ENCODE data around the gene KLK15.
"Not testable (repeated sequence)": the region's sequence is repeated elsewhere in the genome, so short reads cannot be mapped to it uniquely, and the experiment has no call there.

The KLK15 gene

GRCh38 chr19:50796128-50796633, 37.2 kb downstream of the KLK15 start:
- DNase-seq (ENCODE audit: low read depth): no peak

- no peak for DNase-seq (ENCODE audit: low read depth)
These were observed 37.7 kb downstream of the KLK15 start for GRCh38 chr19:50795664-50796073.

GRCh38 chr19:50794876-50795663, 38.3 kb downstream of the KLK15 start:
- no peak for DNase-seq (ENCODE audit: low read depth)

- no peak for DNase-seq (ENCODE audit: low read depth)
These were observed 39.1 kb downstream of the KLK15 start for GRCh38 chr19:50794074-50794875.

GRCh38 chr19:50793558-50794065, 39.8 kb downstream of the KLK15 start:
- DNase-seq (ENCODE audit: low read depth): no peak

DNA sequence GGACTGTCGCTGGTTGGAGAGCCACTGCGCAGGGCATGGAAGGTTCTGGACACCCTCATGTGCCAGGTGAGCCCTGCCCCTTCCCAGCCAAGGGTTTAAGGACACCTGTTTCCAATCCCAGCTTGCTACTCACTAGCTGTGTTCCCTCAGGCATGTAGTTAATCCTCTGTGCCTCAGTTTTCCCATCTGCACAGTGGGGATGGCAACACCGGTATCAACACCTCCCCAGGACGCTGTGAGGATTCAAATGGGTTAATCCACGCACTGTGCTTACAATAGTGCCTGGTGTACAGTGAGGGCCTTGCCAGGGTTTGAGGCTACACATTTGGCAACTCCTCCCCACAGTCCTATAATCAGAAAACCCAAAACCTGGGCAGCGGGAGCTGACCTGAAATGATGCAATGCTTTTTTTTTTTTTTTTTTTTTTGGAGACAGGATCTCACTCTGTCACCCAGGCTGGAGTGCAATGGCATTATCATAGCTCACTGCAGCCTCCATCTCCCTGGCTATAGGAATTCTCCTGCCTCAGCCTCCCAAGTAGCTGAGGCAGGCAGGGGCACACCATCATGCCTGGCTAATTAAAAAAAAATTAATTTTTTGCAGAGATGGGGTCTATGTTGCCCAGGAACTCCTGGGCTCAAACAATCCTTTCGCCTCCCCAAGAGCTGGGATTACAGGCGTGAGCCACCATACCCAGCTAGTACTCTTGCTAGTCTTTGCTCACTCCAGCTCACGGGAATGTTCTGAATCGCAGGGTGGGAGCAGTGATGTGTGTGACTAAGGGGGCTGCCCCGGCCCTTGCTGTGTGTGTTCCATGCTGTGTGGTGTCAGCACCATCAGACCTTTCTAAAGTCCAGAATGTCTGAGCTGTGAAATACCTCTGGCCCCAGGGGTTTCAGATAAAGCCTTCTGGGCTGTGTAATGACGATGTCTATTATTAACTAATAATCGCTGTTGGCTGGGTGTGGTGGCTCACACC, 40.8 kb downstream of the KLK15 start:
- no peak for DNase-seq (ENCODE audit: low read depth)

- no peak for DNase-seq (ENCODE audit: low read depth)
These were observed 41.6 kb downstream of the KLK15 start for GRCh38 chr19:50791594-50792271.

- DNase-seq (ENCODE audit: low read depth): no peak
These were observed 42.4 kb downstream of the KLK15 start for GRCh38 chr19:50790922-50791467.

DNA sequence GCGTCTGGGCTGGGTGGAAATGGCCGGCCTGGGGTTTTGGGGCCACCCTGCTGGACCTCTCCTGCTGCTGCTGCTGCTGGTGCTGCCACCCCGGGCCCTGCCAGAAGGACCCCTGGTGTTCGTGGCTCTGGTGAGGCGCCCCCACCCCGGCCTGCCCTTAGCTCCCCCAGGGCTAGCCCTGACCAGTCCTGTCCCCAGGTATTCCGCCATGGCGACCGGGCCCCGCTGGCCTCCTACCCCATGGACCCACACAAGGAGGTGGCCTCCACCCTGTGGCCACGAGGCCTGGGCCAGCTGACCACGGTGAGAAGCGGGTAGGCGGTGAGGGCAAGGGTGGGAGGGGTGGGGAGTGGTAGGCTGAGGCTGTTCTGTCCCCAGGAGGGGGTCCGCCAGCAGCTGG, 43.0 kb downstream of the KLK15 start, which contains the start of gene ACP4:
ACP4 (plus strand) TSS at position 20 of the 400 bp plus-strand sequence; CDS start at position 20, 0 bp downstream.
- DNase-seq (ENCODE audit: low read depth): no peak

- no peak for DNase-seq (ENCODE audit: low read depth)
These were observed 48.0 kb downstream of the KLK15 start for GRCh38 chr19:50785329-50785728.

GRCh38 chr19:50784710-50785109, 48.7 kb downstream of the KLK15 start:
- DNase-seq (ENCODE audit: low read depth): no peak

DNA sequence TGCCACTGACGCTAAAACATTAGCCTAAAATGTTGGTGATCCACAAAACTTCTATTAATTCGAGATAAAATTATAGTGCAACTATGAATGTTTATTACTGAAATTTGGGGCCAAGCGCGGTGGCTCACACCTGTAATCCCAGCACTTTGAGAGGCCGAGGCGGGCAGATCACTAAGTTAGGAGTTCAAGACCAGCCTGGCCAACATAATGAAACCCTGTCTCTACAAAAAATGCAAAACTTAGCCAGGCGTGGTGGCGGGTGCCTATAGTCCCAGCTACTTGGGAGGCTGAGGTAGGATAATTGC, 49.6 kb downstream of the KLK15 start:
- not testable (repeated sequence) for DNase-seq (ENCODE audit: low read depth)

GRCh38 chr19:50780753-50781435, 52.5 kb downstream of the KLK15 start:
- no peak for DNase-seq (ENCODE audit: low read depth)

- no peak for DNase-seq (ENCODE audit: low read depth)
These were observed 53.6 kb downstream of the KLK15 start for GRCh38 chr19:50779504-50780457.

DNA sequence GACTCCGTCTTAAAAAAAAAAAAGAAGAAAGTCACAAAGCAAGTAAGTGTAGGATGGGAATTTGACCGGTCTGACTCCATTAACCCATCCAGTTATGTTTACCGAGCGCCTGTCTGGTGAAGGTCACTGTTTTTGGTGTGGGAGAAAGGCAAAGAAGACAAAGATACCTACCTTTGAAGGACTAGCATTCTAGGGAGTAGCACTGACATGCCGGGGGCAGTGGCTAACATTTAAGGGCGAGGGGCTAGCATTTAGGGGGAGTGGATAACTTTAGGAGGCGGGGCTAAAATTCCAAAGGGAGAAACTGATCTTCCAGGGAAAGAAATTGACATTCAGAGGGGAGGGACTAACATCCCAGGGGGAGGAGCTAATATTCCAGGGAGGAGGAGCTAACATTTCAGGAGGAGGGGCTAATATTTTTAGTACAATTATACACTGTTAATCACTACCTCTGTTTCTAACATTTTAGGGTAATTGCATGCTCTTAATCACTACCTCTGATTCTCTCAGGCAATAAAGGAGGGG, 54.4 kb downstream of the KLK15 start:
- no peak for DNase-seq (ENCODE audit: low read depth)

GRCh38 chr19:50777830-50778303, 55.5 kb downstream of the KLK15 start:
- no peak for DNase-seq (ENCODE audit: low read depth)

DNA sequence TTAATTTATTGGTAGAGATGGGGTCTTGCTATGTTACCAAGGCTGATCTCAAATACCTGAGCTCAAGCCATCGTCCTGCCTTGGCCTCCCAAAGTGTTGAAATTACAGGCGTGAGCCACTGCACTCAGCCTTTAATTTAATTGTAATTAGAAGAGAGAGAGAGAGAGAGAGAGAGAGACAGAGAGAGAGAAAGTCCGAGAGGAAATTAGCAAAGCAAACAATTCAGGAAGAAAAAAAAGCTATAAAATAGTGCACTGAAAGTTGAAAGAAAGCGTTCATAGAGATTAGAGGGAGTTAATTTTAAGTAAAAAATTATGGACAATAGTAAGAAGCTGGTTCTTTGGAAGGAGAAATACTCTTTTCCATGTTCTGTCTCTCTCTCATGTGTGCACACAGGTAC, 56.1 kb downstream of the KLK15 start:
- no peak for DNase-seq (ENCODE audit: low read depth)

DNA sequence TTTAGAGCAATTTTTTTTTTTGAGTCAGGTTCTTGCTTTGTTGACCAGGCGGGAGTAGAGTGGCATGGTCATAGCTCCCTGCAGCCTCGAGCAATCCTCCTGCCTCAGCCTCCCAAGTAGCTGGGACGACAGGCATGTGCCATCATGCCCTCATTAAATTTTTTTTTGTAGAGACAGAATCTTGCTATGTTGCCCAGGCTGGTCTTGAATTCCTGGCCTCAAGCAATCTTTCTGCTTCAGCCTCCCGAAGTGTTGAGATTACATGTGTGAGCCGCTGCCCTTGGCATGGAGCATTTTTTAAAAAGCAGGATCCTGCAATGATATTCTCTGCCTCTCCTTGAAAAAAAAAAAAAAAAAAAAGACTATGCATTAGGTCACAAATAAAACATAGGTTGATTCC, 57.2 kb downstream of the KLK15 start:
- no peak for DNase-seq (ENCODE audit: low read depth)
